Activated naive CD4-positive, alpha-beta T cell treated with anti-CD3 and anti-CD28 coated beads for 36 hours (primary cell): ENCODE results near the gene ST6GALNAC4. TPM values are rescaled to one million over a fixed set of nuclear protein-coding genes. Genes with fewer than 3 reads are reported as not detected.
A peak's percentile ranks its signal among the peaks of the same experiment; 100 is the strongest.

Experiments
- CTCF ChIA-PET: fragments of 350-600 bp; sonication (Branson Sonifier 250); formaldehyde crosslinking; loops from one replicate; lab custom pipeline; 2021; ENCODE audit warnings: antibody characterized with exemption; lab: Charles Lee
- DNase-seq: peaks from one replicate; pipeline ENCODE4 v3.0.0-alpha.2; 2020
- H3K27ac Mint-ChIP-seq: one replicate; pipeline ENCODE4 v1.8.0; 2021; ENCODE audit warnings: mild to moderate bottlenecking, mixed read lengths
- H3K27me3 Mint-ChIP-seq: one replicate; pipeline ENCODE4 v1.8.0; 2021; ENCODE audit warnings: low read depth, mixed read lengths
- H3K36me3 Mint-ChIP-seq: one replicate; pipeline ENCODE4 v1.8.0; 2021; ENCODE audit warnings: low read depth, mixed read lengths
- H3K4me1 Mint-ChIP-seq: one replicate; pipeline ENCODE4 v1.8.0; 2021; ENCODE audit warnings: low read depth, mixed read lengths
- H3K4me3 Mint-ChIP-seq: one replicate; pipeline ENCODE4 v1.8.0; 2021; ENCODE audit warnings: mild to moderate bottlenecking, moderate library complexity, mixed read lengths
- H3K9me3 Mint-ChIP-seq: one replicate; pipeline ENCODE4 v1.8.0; 2021; ENCODE audit warnings: mixed read lengths
- intact Hi-C: fragments of 100-400 bp; cut with micrococcal nuclease; formaldehyde crosslinking; loops from one replicate; pipeline ENCODE4 v1.15.1; 2023
- total RNA-seq, 2 experiments: library from RNA; stranded (reverse); gene quantifications; one replicate each; pipeline ENCODE4 v1.2.3, GENCODE V29; 2021

Gene ST6GALNAC4
- total RNA-seq, 2 experiments from 2014 or later, result 22.3 to 24.6 TPM

DNA sequence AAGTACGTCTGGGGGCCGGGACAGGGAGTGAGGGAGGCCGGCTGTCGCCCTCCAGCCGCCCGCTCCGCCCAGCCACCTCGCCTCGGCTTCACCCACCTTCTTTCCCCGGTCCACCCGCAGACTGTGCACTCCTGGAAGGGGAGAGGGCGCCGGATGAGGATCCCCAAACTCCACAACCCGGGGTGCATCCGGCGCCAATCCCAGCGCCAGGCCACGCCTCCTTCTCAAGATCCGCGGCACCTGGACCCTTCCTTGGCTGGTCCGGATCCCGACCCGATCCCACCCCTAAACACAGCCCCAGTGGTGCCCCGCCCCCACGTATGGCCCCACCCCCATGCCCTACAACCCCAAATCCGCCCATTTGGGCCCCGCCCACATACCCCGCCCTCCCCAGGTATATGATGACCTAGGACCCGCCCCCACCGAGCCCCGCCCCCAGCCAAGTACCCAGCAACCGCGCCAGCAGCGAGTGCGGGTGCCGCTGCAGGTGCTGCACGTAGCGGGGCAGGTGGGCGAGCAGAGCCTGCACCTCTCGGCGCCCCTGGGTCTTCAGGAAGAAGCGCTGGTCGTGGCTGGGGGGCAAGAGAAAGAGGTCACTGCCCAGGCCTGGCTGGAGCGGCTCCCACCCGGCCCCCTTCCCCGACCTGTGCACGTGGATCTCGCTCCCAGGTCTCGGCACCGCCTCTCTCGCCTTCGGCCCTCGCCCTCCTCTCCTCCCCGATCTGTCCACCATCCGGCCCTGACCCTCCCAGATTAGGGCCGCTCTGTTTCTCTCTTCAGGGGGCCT is 10.6 kb upstream of the ST6GALNAC4 start:
- Mint-ChIP-seq H3K27ac (no peak overlapping the region), H3K27me3 (peaks cover 7% of the 10 kb centered on the region), H3K4me3 (peak overlapping the region; percentile 63), H3K36me3 (no peaks in the 10 kb centered on the region), H3K9me3 (no peaks in the 10 kb centered on the region), H3K4me1 (peaks cover 20% of the 10 kb centered on the region)
- peak; percentile 85 for DNase-seq
- intact Hi-C loops, result no loop called here
- CTCF ChIA-PET, result interaction anchor here (0.7 to 3.7 kb wide), 4 partner anchors 16 to 190 kb away, joined by 3 to 18 read pairs (median 5); no protein-coding TSS in a partner anchor

DNA sequence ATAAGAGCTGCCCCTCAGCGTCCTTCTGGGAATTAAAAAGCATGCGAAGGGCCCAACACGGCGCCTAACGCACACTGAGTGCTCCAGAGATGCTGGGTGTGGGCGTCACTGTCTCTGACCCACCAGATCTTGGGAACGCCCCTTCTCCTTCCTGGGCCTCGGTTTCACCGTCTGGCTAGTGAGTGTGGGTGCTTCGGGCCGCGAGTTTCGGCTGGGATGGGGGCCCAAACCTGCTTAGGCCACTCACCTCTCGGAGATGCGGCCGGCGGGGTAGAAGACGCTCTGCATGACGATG is 10.0 kb upstream of the ST6GALNAC4 start:
- H3K4me1 Mint-ChIP-seq, result peaks cover 23% of the 10 kb centered on the region
- H3K36me3 Mint-ChIP-seq, result no peaks in the 10 kb centered on the region
- intact Hi-C loops, result no loop called here
- CTCF ChIA-PET, result interaction anchor here (0.7 kb wide), 1 partner anchor 126 kb away, joined by 3 read pairs; no protein-coding TSS in a partner anchor
- peak overlapping the region; percentile 63 for H3K4me3 Mint-ChIP-seq
- no peak overlapping the region for H3K27ac Mint-ChIP-seq
- no peaks in the 10 kb centered on the region for H3K9me3 Mint-ChIP-seq
- H3K27me3 Mint-ChIP-seq, result peaks cover 7% of the 10 kb centered on the region
- DNase-seq, result no peak

DNA sequence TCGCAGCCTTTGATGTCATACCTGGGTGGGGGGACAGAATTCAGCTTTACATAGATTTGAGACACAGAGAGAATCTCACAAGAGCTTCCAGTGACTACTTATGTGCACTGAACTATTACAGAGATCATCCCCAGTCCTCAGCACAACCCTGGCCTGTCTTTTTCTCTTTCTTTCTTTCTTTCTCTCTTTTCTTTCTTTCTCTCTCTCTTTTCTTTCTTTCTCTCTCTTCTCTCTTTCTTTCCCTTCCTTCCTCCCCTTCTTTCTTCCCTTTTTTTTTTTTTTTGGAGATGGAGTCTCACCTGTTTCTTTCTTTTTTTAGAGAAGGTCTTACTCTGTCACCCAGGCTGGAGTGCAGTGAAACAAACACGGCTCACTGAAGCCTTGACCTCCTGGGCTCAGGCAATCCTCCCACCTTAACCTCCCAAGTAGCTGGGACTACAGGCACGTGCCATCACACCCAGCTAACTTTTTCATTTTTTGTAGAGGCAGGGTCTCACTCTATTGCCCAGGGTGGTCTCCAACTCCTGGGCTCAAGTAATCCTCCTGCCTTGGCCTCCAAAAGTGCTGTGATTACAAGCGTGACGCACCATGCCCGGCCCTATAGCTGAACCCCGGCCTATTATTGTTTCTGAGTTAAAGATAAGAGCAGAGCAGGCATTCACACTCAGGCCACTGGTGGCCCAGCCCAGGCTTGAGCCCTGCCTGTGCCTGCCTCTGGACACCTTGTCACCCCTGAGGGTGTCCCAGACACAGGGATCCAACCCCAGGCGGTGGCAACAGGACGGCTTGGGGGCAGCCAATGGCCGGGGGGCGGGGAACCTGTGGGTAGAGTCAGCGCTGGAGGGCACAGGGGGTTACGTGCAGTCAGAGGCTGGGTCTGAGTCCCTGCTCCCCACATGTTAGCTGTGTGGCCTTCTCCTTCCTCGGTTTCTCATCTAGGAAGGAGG is 9.4 kb upstream of the ST6GALNAC4 start:
- peak overlapping the region; percentile 63 for H3K4me3 Mint-ChIP-seq
- CTCF ChIA-PET, result interaction anchor here (0.7 to 1.9 kb wide), 2 partner anchors 127 to 192 kb away, joined by 3 to 7 read pairs; partner anchors contain the start of gene TOR2A
- DNase-seq, result no peak
- no peaks in the 10 kb centered on the region for H3K36me3 Mint-ChIP-seq
- no peak overlapping the region for H3K27ac Mint-ChIP-seq
- peaks cover 23% of the 10 kb centered on the region for H3K4me1 Mint-ChIP-seq
- peaks cover 7% of the 10 kb centered on the region for H3K27me3 Mint-ChIP-seq
- no peaks in the 10 kb centered on the region for H3K9me3 Mint-ChIP-seq
- intact Hi-C loops, result no loop called here

DNA sequence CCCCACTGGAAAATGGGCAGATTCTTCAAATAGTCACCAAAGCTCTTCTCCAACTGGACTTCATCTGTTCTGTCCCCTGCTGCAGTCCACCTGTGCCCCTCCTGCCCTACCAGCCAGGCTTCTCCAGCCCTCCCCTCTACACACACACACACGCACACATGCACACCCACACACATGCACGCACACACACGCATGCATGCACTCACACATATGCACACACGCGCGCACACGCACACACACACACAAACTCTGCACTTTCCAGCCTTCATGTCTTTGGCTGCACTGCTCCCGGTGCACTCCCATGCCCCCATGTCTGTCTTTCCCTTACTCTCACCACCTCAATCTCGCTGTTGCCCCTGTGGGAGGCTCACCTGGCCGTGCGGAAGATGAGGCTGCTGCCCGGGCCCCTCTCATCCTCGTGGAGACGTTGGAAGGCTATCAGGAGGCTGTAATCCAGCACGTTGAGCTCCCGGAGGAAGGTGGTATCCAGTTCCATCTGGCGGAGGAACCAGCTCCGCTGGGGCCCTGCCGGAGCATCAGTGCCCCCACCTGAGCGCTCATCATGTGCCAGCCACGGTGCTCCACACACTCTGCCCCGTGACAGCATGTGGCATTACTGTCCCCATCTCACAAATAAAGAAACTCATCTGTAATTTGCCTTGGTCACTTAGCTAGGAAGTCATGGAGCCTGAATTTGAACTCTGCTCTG is 8.0 kb upstream of the ST6GALNAC4 start:
- peak overlapping the region; percentile 64 for H3K27ac Mint-ChIP-seq
- H3K4me3 Mint-ChIP-seq, result no peak overlapping the region
- intact Hi-C loops, result loop anchor here (5.0 kb wide), 1 partner anchor 423 kb away; no protein-coding TSS in a partner anchor
- CTCF ChIA-PET, result interaction anchor here (0.7 to 1.9 kb wide), 3 partner anchors 18 to 190 kb away, joined by 3 to 7 read pairs (median 3); partner anchors contain the start of gene TOR2A
- peaks cover 7% of the 10 kb centered on the region for H3K27me3 Mint-ChIP-seq
- H3K36me3 Mint-ChIP-seq, result no peaks in the 10 kb centered on the region
- no peaks in the 10 kb centered on the region for H3K9me3 Mint-ChIP-seq
- peaks cover 18% of the 10 kb centered on the region for H3K4me1 Mint-ChIP-seq
- DNase-seq, result no peak

DNA sequence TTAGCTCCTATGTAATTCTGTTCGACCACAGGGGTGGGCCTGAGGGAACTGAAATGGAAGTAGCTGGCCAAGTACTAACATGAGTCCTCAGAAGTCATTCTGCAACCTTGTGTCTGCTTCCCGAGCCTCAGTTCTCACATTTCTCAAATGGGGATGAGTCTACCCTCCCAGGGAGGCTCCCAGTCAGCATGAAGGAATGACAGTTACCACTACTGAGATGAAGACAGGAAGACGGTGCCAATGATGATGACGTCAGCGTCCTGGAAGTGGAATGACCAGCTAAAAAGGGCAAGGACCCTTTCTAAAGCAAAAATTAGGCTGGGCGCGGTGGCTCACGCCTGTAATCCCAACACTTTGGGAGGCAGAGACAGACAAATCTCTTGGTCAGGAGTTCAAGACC is 6.9 kb upstream of the ST6GALNAC4 start:
- intact Hi-C loops, result loop anchor here (5.0 kb wide), 1 partner anchor 421 kb away; no protein-coding TSS in a partner anchor
- Mint-ChIP-seq H3K27ac (no peak overlapping the region), H3K9me3 (no peaks in the 10 kb centered on the region), H3K4me1 (peaks cover 22% of the 10 kb centered on the region), H3K27me3 (peaks cover 6% of the 10 kb centered on the region), H3K4me3 (no peak overlapping the region), H3K36me3 (no peaks in the 10 kb centered on the region)
- no peak for DNase-seq
- CTCF ChIA-PET, result interaction anchor here (0.7 to 3.8 kb wide), 3 partner anchors 38 to 189 kb away, joined by 3 to 20 read pairs (median 3); partner anchors contain the start of gene TOR2A

DNA sequence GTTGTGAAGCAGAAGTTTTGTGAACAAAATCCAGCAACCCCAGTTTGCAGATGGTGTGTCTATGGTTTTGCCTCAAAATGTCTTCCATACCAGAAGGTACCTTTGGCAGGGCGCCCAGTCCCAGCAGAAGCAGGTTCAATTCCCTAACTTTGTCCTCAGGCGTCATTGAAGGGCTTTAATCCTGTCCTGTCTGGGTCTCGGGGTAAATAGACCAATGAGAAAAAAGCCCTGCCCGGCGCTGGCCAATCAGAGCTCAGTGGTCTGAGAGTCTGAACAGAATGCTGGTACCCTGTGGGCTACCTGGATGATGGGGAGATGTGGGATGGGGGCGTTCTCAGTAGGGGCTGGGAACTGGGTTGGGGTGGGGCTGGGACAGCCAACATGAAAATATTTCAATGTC is 6.2 kb upstream of the ST6GALNAC4 start:
- CTCF ChIA-PET, result interaction anchor here (0.8 to 3.8 kb wide), 5 partner anchors 10 to 188 kb away, joined by 3 to 20 read pairs (median 4); partner anchors contain the start of gene TOR2A
- Mint-ChIP-seq H3K27me3 (peaks cover 2% of the 10 kb centered on the region), H3K9me3 (no peaks in the 10 kb centered on the region), H3K4me3 (no peak overlapping the region), H3K27ac (no peak overlapping the region), H3K36me3 (no peaks in the 10 kb centered on the region), H3K4me1 (peaks cover 26% of the 10 kb centered on the region)
- intact Hi-C loops, result loop anchor here (5.0 kb wide), 1 partner anchor 421 kb away; no protein-coding TSS in a partner anchor
- DNase-seq, result no peak

DNA sequence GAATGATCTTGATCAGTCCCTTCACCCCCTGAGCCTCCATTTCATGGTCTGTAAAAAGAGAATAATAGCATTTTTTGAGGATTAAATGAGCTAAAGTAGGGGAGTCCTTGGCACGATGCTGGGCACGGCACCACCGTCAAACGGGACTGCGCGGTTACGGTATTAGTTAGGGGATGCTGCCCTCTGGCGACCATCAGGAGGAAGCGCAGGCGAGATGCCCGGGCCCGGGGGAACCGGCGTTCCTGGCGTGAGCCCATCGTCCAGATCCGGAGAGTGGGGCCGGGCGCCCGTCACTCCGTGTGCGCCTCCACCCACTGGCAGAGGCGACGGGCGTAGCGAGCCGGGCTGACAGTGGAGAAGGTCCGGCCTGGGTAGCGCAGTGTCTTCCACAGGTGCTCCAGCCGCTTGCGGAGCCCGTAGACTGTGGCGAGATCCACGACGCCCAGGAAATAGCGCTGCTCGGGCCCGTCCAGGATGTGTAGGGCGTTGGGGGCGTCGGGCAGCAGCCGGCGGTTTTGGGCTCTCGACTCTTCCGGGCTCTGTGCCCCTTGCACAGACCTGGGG is 4.8 kb upstream of the ST6GALNAC4 start:
- H3K4me3 Mint-ChIP-seq, result peak overlapping the region; percentile 29
- intact Hi-C loops, result loop anchor here (1.0 to 5.0 kb wide), 5 partner anchors 51 to 419 kb away; partner anchors contain the start of genes CDK9 and TOR2A
- DNase-seq, result peak; percentile 83
- H3K27ac Mint-ChIP-seq, result no peak overlapping the region
- peaks cover 2% of the 10 kb centered on the region for H3K27me3 Mint-ChIP-seq
- CTCF ChIA-PET, result interaction anchor here (0.6 to 7.9 kb wide), 35 partner anchors 8 to 393 kb away, joined by 3 to 56 read pairs (median 4); partner anchors contain the start of genes DPM2, PIP5KL1 and TOR2A
- no peaks in the 10 kb centered on the region for H3K36me3 Mint-ChIP-seq
- H3K4me1 Mint-ChIP-seq, result peaks cover 30% of the 10 kb centered on the region
- no peaks in the 10 kb centered on the region for H3K9me3 Mint-ChIP-seq

DNA sequence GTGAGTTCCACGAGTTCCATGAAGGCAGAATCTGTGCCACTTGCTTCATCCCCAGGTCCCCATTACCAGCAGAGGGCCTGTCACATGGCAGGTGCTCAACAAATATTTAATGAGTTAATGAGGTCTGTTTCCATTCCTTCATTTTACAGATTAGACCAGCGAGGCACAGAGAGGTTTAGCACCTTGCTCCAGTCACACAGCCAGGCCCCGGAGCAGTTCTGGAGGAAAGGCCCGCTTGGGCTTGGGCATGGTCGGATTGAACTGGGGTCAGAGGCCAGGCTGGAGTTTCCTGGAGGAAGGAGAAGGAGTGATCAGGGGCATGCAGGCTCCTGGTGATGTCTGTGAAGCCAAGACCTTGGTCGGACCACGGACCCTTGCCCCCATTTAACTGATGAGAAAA is 4.0 kb upstream of the ST6GALNAC4 start:
- Mint-ChIP-seq H3K9me3 (no peaks in the 10 kb centered on the region), H3K4me1 (peaks cover 33% of the 10 kb centered on the region), H3K27ac (no peak overlapping the region), H3K36me3 (no peaks in the 10 kb centered on the region), H3K27me3 (peaks cover 2% of the 10 kb centered on the region), H3K4me3 (no peak overlapping the region)
- intact Hi-C loops, result loop anchor here (1.0 to 5.0 kb wide), 5 partner anchors 50 to 418 kb away; partner anchors contain the start of genes CDK9 and TOR2A
- no peak for DNase-seq
- CTCF ChIA-PET, result interaction anchor here (0.6 to 7.9 kb wide), 33 partner anchors 9 to 393 kb away, joined by 3 to 56 read pairs (median 4); partner anchors contain the start of genes DPM2, PIP5KL1 and TOR2A

DNA sequence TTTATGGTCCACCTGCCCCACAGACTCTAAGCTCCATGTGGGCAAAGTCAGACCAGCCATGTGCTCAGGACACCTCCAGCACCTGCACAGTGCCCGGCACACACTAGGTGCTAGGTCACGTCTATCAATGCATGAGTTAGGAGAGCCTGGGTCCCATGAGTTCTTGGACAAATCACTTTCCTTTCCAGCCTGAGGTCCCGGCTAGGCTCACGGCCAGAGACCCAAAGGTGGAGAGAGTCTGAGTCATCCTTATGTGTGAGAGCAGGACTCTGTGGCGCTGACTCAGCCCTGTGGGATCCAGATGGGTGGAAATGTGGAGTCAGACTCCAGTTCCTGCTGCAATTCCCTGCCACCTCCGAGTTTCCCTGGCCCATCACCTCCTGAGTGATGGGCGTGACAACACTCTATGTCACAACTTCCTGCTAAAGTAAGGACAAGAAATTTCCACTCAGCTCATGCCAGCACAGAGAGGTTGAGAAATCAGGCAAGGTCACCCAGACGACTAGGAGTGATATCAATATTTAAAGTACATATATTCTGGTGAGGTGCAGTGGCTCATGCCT is 2.5 kb upstream of the ST6GALNAC4 start:
- Mint-ChIP-seq H3K4me1 (peaks cover 40% of the 10 kb centered on the region), H3K27me3 (no peaks in the 10 kb centered on the region), H3K36me3 (no peaks in the 10 kb centered on the region), H3K4me3 (no peak overlapping the region), H3K27ac (no peak overlapping the region), H3K9me3 (no peaks in the 10 kb centered on the region)
- CTCF ChIA-PET, result interaction anchor here (1.1 to 7.9 kb wide), 6 partner anchors 19 to 184 kb away, joined by 3 to 56 read pairs (median 3); partner anchors contain the start of gene TOR2A
- intact Hi-C loops, result loop anchor here (5.0 kb wide), 2 partner anchors 37 to 307 kb away; partner anchors contain the start of gene STXBP1
- DNase-seq, result no peak

DNA sequence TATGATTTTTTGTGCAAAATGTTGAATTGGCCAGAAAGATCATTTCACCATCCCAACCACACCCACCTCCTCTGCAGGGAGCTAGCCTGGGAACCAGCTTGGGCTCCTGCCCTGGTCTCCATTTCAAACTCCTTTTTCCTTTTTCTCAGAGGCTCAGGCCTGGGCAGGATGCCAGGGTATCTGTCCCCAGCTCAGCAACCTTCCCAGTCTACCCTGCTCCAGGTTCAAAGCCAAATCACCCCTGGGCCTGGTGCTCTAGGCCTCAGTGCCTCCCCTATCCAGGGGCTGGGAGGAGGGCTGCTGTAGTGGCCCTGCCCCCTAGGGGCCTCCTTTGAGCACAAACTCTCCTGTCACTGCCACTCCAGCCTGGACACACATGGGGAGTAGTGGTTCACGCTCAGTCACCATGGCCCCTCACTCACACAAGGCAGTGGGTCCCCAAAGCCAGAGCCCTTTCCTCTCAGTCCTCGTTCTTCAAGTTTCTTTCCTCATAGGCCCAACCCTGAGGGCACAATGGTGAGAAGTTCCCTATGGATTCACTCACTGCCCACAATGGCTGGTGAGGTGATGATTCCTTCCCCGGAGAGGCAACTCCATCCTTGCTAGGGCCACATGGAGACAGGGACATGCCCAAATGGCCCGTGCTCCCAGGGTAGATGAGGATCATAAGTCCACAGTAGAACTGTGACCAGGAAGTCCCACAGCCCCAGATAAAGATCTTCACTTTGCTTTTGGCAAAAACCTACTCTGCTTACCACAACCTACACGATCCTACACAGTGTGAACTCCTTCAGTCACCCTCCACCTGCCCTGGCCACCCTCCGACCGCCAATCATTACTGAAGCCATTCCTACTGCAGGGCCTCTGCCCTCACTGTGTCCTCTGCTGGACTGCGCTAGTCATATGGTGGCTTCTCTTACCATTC is 1.6 kb upstream of the ST6GALNAC4 start:
- Mint-ChIP-seq H3K4me1 (peaks cover 44% of the 10 kb centered on the region), H3K4me3 (peak overlapping the region; percentile 12), H3K27me3 (no peaks in the 10 kb centered on the region), H3K36me3 (peaks cover 4% of the 10 kb centered on the region), H3K27ac (no peak overlapping the region), H3K9me3 (no peaks in the 10 kb centered on the region)
- DNase-seq, result no peak
- CTCF ChIA-PET, result interaction anchor here (0.6 to 7.9 kb wide), 8 partner anchors 11 to 183 kb away, joined by 3 to 56 read pairs (median 3); partner anchors contain the start of genes CDK9 and TOR2A
- intact Hi-C loops, result loop anchor here (5.0 kb wide), 2 partner anchors 36 to 306 kb away; partner anchors contain the start of gene STXBP1
